IPS-18a (cell line): ENCODE data around the gene L3MBTL4.
"Not testable (repeated sequence)": the region's sequence is repeated elsewhere in the genome, so short reads cannot be mapped to it uniquely, and the experiment has no call there.

Source experiments
- H3K27ac ChIP-seq: one replicate; pipeline ENCODE4 v1.5.1; 2013; ENCODE audit warnings: low read length
- H3K27me3 ChIP-seq: one replicate; pipeline ENCODE4 v1.6.1; 2013; ENCODE audit warnings: mild to moderate bottlenecking, low read length; ENCODE audit not compliant: control insufficient read depth, insufficient read depth
- H3K36me3 ChIP-seq: one replicate; pipeline ENCODE4 v1.6.1; 2013; ENCODE audit warnings: low read depth, low read length; ENCODE audit not compliant: control insufficient read depth
- H3K4me1 ChIP-seq: one replicate; pipeline ENCODE4 v1.6.1; 2013; ENCODE audit warnings: low read depth, low read length; ENCODE audit not compliant: control insufficient read depth
- H3K4me3 ChIP-seq: one replicate; pipeline ENCODE4 v1.5.1; 2013; ENCODE audit warnings: low read length
- H3K9ac ChIP-seq: one replicate; pipeline ENCODE4 v1.6.1; 2013; ENCODE audit warnings: mild to moderate bottlenecking, low read length, moderate library complexity
- H3K9me3 ChIP-seq: one replicate; pipeline ENCODE4 v1.6.1; 2013; ENCODE audit warnings: low read depth, low read length; ENCODE audit not compliant: control insufficient read depth

The L3MBTL4 gene

GRCh38 chr18:6156446-6156845 lies 258.3 kb downstream of the L3MBTL4 start:
- H3K4me1 ChIP-seq: no peaks in the 10 kb centered on the region
- no peaks in the 10 kb centered on the region for H3K27me3 ChIP-seq
- no peak overlapping the region for H3K27ac ChIP-seq
- no peaks in the 10 kb centered on the region for H3K36me3 ChIP-seq
- no peak overlapping the region for H3K9ac ChIP-seq
- H3K9me3 ChIP-seq: no peaks in the 10 kb centered on the region
- no peak overlapping the region for H3K4me3 ChIP-seq

DNA sequence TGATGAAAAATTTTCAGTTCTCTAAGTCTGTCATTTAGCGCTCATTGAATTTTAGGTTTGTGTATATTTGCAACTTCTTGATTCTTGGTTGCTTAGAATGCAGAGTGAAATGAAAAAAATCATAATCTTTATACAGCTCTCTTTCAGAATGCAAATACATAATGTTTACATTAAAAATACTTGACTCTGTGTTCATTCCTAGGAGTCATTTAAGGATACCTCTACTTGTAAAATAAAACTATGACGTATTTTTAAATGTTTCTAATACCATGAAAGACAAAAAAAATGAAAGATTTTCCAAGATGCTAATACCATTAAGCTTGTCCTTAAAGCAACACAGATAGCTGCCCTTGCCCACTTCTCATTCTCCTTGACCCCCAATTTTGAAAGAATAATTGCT lies 259.0 kb downstream of the L3MBTL4 start:
- Histone ChIP-seq H3K27me3 (no peaks in the 10 kb centered on the region), H3K4me1 (no peaks in the 10 kb centered on the region), H3K27ac (no peak overlapping the region), H3K4me3 (no peak overlapping the region), H3K36me3 (no peaks in the 10 kb centered on the region), H3K9ac (no peak overlapping the region), H3K9me3 (no peaks in the 10 kb centered on the region)

- H3K9ac ChIP-seq: no peak overlapping the region
- H3K27me3 ChIP-seq: no peaks in the 10 kb centered on the region
- H3K4me1 ChIP-seq: no peaks in the 10 kb centered on the region
- no peaks in the 10 kb centered on the region for H3K9me3 ChIP-seq
- no peaks in the 10 kb centered on the region for H3K36me3 ChIP-seq
- no peak overlapping the region for H3K27ac ChIP-seq
- no peak overlapping the region for H3K4me3 ChIP-seq
These were observed 264.3 kb downstream of the L3MBTL4 start for GRCh38 chr18:6150430-6150829.

- Histone ChIP-seq H3K27ac (no peak overlapping the region), H3K36me3 (no peaks in the 10 kb centered on the region), H3K9me3 (no peaks in the 10 kb centered on the region), H3K27me3 (no peaks in the 10 kb centered on the region), H3K4me1 (no peaks in the 10 kb centered on the region), H3K9ac (no peak overlapping the region), H3K4me3 (no peak overlapping the region)
These were observed 268.4 kb downstream of the L3MBTL4 start for GRCh38 chr18:6146307-6146661.

- H3K4me3 ChIP-seq: no peak overlapping the region
- H3K4me1 ChIP-seq: no peaks in the 10 kb centered on the region
- no peak overlapping the region for H3K27ac ChIP-seq
- no peaks in the 10 kb centered on the region for H3K27me3 ChIP-seq
- H3K9me3 ChIP-seq: no peaks in the 10 kb centered on the region
- H3K9ac ChIP-seq: no peak overlapping the region
- H3K36me3 ChIP-seq: no peaks in the 10 kb centered on the region
These were observed 268.9 kb downstream of the L3MBTL4 start for GRCh38 chr18:6145645-6146306.

DNA sequence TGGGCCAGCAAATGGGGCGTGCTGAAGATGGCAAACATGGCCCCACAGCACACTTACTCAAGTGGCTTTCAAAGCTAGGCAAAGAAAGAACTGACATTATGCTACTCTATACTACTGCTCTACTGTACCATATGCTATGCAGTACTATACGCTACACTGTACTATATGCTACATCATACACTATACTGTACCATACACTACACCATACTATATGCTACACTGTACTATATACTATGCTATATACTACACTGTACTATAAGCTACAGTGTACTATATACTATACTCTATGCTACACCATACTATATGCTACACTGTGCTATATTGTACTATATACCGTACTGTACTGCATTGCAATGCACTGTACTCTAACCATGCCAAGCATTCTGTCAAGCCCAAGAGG lies 275.7 kb downstream of the L3MBTL4 start:
- Histone ChIP-seq H3K4me3 (no peak overlapping the region), H3K4me1 (no peaks in the 10 kb centered on the region), H3K36me3 (no peaks in the 10 kb centered on the region), H3K27me3 (no peaks in the 10 kb centered on the region), H3K9me3 (no peaks in the 10 kb centered on the region), H3K27ac (no peak overlapping the region), H3K9ac (no peak overlapping the region)

GRCh38 chr18:6135901-6136300 lies 278.8 kb downstream of the L3MBTL4 start:
- H3K4me3 ChIP-seq, H3K9me3 ChIP-seq, H3K4me1 ChIP-seq, H3K27me3 ChIP-seq, H3K36me3 ChIP-seq, H3K27ac ChIP-seq, H3K9ac ChIP-seq: not testable (repeated sequence)

GRCh38 chr18:6135029-6135428 lies 279.7 kb downstream of the L3MBTL4 start:
- H3K27ac ChIP-seq, H3K9ac ChIP-seq, H3K9me3 ChIP-seq, H3K4me3 ChIP-seq, H3K4me1 ChIP-seq, H3K36me3 ChIP-seq, H3K27me3 ChIP-seq: not testable (repeated sequence)

GRCh38 chr18:6132751-6133368 lies 281.9 kb downstream of the L3MBTL4 start:
- no peaks in the 10 kb centered on the region for H3K4me1 ChIP-seq
- H3K36me3 ChIP-seq: no peaks in the 10 kb centered on the region
- H3K4me3 ChIP-seq: no peak overlapping the region
- H3K27me3 ChIP-seq: no peaks in the 10 kb centered on the region
- H3K27ac ChIP-seq: no peak overlapping the region
- no peaks in the 10 kb centered on the region for H3K9me3 ChIP-seq
- H3K9ac ChIP-seq: no peak overlapping the region

GRCh38 chr18:6120820-6121279 lies 293.9 kb downstream of the L3MBTL4 start:
- no peak overlapping the region for H3K27ac ChIP-seq
- H3K4me3 ChIP-seq: no peak overlapping the region

DNA sequence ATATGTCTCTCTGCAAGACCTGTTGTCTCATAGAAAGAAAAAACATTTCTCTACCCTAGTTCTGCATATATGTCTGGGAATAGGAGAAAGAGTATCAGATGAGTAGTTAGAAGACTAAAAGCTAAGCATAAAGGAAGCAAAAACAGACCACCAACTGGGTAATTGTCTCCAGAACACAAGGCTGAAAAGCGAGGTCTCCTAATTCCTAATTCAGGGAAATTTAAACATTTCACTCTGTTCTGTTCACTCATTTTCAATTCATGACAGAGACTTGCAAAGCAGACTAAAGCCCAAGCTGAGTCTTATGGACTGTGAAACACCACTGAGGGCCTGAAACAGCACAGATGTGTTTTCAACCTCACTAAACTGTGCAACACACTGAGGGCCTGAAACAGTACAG lies 294.9 kb downstream of the L3MBTL4 start:
- Histone ChIP-seq H3K36me3 (no peaks in the 10 kb centered on the region), H3K9ac (no peak overlapping the region), H3K27me3 (no peaks in the 10 kb centered on the region), H3K27ac (no peak overlapping the region), H3K4me1 (peaks cover 8% of the 10 kb centered on the region), H3K4me3 (no peak overlapping the region), H3K9me3 (no peaks in the 10 kb centered on the region)

More at GRCh38 chr18:6120820-6121279, 293.9 kb downstream of the L3MBTL4 start:
- H3K4me1 ChIP-seq: peaks cover 8% of the 10 kb centered on the region
- no peaks in the 10 kb centered on the region for H3K36me3 ChIP-seq
- H3K9me3 ChIP-seq: no peaks in the 10 kb centered on the region
- no peaks in the 10 kb centered on the region for H3K27me3 ChIP-seq
- H3K9ac ChIP-seq: no peak overlapping the region

DNA sequence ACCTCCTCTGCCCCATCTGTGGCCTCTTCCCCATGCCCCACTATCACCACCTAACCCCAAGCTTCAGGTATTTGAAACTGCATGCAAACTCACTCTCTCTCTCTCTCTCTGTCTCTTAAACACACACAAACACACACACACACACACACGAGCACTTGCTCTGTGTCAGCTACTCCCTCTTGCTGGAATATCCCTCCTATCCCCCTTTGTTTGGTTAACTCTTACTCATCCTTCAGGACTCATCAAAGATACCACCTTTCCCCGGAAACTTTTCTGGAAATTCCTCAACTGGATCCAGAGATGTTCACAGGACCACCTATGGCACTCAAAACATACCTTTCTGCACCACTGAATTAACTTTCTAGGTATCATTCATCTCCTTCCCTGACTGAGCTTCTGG lies 296.6 kb downstream of the L3MBTL4 start:
- Histone ChIP-seq H3K9me3 (no peaks in the 10 kb centered on the region), H3K4me1 (peaks cover 8% of the 10 kb centered on the region), H3K36me3 (no peaks in the 10 kb centered on the region), H3K9ac (no peak overlapping the region), H3K4me3 (no peak overlapping the region), H3K27ac (no peak overlapping the region), H3K27me3 (no peaks in the 10 kb centered on the region)
